NCI-H1694 treated with DMSO at 0.1 percent for 48 hours (cell line): Measurements from ENCODE around the gene ZNF275.
"Not testable (repeated sequence)": the region's sequence is repeated elsewhere in the genome, so short reads cannot be mapped to it uniquely, and the experiment has no call there.

ENCODE experiments used
- DNase-seq: peaks from one replicate; lab custom pipeline; 2025; lab: John Stamatoyannopoulos, UW

Gene ZNF275

DNA sequence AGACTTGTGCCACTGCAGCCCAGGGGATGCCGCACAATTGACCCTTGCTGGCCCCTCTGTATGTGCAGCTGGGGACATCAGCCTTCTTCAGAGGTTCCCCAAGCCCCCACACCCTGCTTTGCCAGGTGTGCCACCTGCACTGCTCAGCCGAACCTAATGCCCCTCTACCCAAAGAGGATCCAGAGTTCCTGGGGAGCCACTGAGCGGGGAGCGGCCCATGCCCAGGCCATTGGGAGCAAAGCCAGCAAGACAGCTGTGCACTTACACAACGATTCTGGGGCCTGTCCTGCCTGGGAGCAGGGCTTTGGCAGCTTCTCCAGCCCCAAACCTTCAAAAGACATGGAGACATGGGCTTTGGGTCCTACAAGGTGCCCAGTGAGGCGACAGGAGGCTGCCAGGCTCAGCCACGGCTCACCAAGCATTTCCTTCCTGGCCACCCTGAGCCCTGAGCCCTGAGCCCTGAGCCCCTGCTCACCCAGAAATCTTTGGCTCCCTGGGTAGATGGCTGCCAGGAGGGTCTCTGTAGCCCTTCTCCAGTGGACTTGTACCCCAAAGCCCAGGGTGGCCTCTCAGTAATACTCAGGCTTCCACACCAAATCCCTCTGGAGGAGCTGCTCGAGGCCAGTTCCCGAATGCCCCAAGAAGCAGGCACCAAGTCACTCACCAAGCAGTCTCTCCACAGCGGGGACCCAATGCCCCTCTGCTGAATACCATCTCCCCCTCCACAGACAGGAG lies 54.2 kb downstream of the ZNF275 start:
- DNase-seq = no peak

DNA sequence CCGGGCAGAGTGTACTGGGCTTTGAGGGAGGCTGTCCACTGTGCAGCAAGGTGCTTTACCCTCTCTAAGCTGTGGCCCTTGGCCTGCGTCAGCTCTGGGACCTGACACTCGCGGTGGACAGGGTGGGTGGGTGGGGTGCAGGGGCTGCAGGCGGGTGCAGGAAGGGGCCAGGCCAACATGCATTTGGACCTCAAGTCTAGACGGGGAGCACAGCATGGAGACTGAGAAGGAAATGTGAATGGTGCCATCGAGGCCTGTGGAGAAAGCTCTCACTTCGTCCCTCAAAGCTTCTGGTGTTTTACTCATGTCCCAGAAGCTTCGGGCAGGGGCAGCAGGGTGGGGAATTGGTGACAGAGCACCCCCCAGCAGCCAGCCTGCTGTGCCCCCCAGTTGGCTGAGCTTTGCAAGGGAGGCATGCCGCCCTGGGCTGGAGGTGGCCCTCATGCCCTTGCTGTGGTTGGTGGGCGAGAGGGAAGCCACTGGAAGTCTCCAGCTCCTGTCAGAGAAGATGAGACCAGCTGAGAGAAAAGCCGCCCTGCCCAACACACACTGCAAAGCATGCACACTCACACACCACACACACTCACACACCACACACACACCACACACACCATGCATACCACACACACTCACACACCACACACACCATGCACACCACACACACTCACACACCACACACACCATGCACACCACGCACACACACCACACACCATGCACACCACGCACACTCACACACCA lies 54.9 kb downstream of the ZNF275 start:
- DNase-seq = no peak

DNA sequence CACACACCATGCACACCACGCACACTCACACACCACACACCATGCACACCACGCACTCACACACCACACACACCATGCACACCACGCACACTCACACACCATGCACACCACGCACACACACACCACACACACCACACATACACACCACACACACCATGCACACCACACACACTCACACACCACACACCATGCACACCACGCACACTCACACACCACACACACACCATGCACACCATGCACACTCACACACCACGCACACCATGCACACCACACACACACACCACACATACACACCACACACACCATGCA lies 55.5 kb downstream of the ZNF275 start:
- not testable (repeated sequence) for DNase-seq

DNA sequence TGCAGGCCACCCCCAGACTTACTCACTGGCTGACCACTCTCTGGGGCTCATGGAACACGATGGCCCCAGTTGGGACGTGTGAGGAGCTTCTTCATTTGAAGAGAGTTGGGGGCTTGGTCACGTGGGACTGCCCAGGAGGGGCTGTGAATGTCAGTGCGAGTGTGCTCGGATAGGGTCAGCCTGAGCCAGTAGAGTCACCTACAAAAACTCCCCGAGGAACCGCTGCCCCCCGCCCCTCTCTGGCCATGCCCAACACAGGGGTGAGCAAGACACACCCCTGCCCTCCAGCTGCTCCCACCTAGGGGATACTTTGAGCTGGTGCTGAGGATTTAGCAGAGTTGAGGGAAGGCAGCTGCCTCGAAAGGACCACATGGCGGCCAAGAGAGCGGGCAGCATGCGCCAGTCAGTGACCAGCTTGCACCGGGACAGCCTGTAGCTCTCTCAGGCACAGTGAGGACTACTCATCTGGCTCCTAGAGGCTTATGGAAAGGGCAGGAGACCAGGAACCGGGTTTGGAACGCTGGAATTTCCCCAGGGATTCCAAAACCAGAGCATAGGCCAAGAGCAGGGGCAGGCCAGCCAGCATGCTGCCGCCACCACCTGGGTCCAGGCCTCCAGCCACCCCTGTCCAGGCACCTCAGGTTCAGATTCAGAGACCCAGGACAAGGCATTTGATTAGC lies 58.8 kb downstream of the ZNF275 start:
- DNase-seq = no peak

DNA sequence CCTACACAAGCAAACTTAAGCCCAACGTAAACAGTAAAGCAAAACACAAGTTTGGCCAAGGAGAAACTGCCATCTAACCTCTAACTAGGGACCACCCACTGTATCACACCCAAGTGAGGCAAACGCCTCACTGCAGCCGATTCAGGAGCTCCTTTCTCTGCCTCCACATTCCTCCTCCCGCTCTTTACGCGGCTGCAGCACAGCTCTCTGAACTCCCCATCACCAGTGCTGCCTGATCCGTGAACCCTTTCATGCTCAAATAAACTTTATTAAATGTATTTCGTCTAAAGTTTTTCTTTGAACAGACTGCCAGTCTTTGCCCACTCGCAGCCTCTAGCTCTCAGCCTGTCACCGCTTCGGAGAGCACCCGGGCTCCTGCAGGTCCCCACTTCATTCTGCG lies 60.7 kb downstream of the ZNF275 start:
- DNase-seq = no peak

DNA sequence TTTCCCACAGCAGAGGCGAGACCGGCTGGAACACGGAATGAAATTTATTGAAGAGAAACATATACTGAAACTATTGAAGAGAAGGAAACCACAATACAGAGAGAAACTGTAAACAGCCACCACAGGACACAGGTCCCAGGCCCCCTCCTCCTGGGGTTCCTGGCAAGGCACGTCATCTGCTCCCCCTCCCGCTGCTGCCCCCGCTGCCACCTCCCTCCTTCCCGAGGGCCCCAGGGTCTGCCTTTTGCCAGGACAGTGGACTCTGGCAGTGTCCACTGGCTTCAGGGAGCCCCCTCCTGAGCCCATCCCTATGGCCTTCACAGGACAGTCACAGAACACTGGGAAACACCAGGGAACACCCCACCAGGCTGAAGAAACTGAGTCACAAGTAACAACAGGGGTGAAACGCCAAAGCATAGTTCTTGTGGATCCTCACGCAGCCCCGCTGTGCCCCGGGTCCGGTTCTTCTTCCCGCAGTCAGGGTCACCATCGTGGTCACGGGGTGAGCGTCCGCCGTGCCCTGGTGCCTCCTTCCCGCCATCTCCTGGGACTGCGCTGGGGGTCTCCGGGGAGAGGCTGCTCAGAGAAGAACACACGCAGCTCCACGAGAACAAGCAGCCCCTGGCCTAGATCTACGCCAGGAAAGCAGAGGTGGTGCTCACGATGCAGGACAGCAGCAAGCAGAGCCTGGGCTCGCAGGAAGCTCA lies 61.8 kb downstream of the ZNF275 start:
- no peak for DNase-seq

DNA sequence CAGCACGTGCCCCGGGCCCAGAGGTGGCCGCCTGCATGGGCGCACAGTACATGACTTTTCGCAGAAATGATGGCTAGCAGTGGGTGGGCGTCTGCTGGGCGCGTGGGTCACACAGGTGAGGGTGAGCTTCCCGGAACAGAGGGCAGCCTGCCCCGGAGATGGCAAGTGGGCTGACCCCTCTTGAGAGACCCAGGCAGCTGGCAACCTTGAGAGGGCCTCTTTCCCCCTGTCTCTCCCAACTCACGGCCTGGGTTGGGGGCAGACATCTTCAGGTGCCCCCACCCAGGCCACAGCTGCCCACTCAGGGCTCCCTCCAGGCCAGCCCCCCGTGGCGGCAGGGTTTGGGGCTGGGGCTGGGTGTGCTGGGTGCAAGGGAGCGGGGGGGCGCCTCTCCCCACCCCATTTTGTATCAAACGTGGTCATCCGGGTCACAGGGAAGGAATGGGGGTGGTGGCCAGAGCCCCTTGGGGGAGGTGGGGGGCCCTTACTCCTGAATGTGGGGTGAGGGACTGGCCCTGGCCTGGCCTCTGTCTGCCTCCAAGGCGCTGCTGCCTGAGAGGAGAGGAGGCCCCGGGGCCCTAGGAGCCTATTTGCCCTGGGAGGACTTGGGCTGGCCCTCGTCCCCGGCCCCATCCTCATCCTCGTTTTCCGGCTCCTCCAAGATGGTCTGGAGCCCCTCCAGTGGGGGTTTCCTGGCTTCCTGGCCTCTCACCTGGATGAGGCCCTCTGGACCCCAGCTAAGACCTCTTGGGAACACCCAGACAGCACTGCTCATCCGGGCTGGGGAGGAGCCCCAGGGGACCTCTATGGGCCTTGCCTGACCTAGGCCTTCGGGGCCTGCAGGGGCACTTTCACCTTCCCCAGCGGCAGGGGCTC lies 62.6 kb downstream of the ZNF275 start:
- DNase-seq = no peak

DNA sequence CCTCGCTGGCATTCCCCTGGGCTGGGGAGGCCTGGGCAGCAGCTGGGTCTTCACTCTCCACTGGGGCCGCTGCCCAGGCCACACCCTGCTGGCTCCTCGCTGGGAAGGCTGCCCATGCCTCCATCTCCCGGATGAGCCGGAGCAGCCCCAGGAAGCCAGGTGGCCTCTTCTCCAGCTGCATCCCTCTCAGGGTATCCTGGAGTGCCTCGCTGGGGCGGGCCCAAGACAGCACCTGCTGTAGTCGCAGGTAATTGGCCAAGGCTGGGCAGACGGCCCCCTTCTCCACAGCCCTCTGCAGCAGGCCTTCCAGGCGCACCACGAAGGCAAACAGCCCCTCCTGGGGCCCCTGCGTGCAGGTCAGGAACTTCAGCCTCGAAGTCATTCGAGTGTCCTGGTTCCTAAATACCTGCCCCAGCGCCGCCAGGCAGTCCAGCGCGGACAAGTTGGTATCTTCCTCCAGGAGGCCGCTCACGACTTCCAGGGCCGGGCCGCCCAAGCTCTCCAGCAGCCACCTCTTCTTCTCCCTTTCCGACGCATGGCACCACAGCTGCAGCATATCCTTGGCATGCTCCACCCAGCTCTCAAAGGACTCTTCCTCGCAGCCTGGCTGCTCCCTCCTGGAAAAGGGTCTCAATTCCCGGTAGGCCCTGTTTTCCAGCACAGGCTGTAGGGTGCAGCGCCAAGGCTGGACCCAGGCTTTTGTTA lies 63.5 kb downstream of the ZNF275 start:
- no peak for DNase-seq

DNA sequence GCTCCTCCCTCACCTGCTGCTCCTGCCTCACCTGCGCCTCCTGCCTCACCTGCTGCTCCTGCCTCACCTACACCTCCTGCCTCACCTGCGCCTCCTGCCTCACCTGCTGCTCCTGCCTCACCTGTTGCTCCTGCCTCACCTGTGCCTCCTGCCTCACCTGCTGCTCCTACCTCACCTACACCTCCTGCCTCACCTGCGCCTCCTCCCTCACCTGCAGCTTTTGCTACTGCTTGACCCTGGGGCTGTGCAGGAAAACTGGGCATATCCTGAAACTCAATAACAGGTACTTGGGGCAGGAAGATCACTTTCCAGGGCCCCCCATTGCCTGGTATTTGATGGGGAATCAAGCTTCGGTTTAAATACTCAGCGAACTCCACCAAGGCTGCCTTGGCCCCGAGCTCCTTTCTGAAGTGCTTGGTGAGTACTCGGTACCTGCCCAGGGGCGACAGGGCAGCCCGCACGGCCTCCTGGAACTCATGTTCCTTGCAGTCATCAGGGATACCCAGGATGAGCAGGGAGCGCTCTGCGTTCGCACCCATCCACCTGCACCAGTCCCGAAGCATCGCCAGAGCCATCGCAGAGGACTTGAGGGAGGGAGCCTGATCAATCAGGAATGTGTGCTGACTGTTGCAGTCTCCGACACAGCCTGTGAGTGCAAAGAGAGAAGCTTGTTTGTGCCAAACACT lies 64.5 kb downstream of the ZNF275 start:
- no peak for DNase-seq

DNA sequence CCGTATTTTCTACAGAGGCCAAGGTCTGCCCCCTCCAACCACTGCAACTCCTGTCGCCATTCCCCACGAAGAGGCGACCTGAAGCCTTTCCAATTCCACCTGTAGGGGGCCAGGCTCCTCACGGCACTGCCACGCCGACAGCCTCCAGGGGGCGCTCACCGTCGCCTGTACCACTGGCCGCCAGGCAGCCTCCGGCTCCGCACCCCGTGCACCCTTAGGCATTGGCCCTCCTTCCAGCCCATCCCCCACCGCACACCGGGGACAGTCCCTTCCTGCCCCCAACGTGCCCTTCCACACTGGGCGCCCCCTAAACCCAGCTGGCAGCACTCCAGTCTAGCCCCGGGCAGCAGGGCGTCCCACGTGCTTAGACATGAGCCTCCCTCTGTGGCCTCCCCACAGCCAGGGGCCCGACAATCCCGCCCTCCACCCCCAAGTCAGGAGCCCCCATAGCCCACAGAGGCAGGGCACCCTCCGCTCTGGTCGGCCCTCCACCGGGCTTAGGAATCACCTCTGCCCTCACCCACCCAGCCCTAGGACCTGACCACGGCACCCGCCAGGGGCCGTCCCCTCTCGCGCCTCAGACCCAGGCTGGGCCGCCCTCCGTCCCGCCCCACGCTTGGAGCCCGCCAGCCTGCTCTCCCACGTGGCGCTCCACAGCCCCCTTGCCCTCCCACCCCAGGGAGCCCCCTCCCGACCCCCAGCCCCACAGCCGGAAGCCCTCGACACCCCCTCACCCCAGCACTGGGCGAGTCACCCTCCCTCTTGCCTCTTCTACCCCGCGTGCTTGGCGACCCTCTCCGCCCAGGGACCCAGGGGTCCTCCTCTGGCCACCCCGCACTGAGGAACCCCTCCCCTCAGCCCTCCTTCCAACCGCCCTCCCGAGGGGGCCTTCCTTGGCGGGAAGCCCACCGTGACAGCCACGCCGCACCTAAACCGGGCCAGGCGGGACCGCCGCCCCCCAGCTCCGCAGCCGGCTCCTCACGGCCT lies 66.5 kb downstream of the ZNF275 start:
- DNase-seq = peak; percentile 41

DNA sequence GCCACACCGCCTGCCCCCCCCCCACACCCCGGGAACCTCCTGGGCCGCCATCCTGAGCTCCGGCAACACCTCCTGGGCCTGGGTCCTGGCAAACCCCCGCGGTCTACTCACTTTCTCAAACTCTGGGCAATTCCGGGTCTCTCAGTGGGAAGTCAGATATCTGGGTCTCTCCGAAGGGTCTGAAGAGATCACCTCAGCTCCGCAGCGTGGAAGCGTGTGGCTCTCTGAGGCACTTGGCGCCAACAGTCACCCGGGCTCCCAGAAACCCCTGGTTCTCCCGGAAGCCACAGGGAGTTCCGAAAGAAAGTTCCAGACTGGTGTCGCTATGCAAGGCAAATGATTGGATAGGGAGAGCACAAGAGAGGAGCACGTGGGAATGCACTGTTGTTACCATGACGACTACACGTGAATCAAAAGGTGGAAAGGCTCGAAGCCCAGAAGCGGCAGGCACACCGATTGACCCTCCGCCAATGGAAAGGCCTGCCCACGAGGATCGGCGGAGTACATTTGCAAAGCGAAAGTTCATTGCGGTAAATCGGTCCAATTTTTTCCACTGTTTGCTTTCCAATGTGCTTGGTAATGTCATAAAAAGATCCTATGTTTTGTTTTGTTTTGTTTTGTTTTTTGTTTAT lies 67.3 kb downstream of the ZNF275 start, which contains the start of gene PNMA6E:
Gene PNMA6E (minus strand): TSS at position 218 of the 632 bp plus-strand sequence. CDS start 2,501 bp downstream, outside the sequence.
- DNase-seq = no peak
